Measurements from ENCODE around the gene SRGAP2C. TPM values are rescaled to one million over a fixed set of nuclear protein-coding genes. Genes with fewer than 3 reads are reported as not detected.
"Not testable (repeated sequence)": the region's sequence is repeated elsewhere in the genome, so short reads cannot be mapped to it uniquely, and the experiment has no call there.

The SRGAP2C gene
- total RNA-seq, 4 donors from 2014 or later = 4.1 to 8.7 (median 6.6) TPM

GRCh38 chr1:121208375-121208774, 23.6 kb downstream of the SRGAP2C start:
- H3K36me3 ChIP-seq; H3K27ac ChIP-seq; intact Hi-C loops (cut with DNase I; ENCODE audit: low total_unique reads); H3K4me1 ChIP-seq; in situ Hi-C loops (cut with MboI; ENCODE audit: low pct_ligation_motif_present in 1 of 4, low pct_unique_long_range_greater_than_20kb in 1 of 4, low sequenced_read_pairs in 3 of 4); H3K27me3 ChIP-seq; H3K9me3 ChIP-seq; H3K4me3 ChIP-seq; DNase-seq: not testable (repeated sequence)
- 85% methylated on average over 5 of the region's 6 CpGs; no CpG with 5 or more reads in 1 of the 2 donors for WGBS, 2 donors (ENCODE audit: low coverage in 1 of 2)

GRCh38 chr1:121210778-121211177, 26.0 kb downstream of the SRGAP2C start:
- intact Hi-C loops (cut with DNase I; ENCODE audit: low total_unique reads); H3K27ac ChIP-seq; H3K36me3 ChIP-seq; H3K27me3 ChIP-seq; H3K9me3 ChIP-seq; H3K4me1 ChIP-seq; in situ Hi-C loops (cut with MboI; ENCODE audit: low pct_ligation_motif_present in 1 of 4, low pct_unique_long_range_greater_than_20kb in 1 of 4, low sequenced_read_pairs in 3 of 4); DNase-seq; H3K4me3 ChIP-seq: not testable (repeated sequence)
- 80 to 88% methylated on average over 1 to 2 of the region's 2 CpGs for WGBS, 2 donors (ENCODE audit: low coverage in 1 of 2)

GRCh38 chr1:121213491-121213890, 28.7 kb downstream of the SRGAP2C start:
- DNase-seq; intact Hi-C loops (cut with DNase I; ENCODE audit: low total_unique reads); in situ Hi-C loops (cut with MboI; ENCODE audit: low pct_ligation_motif_present in 1 of 4, low pct_unique_long_range_greater_than_20kb in 1 of 4, low sequenced_read_pairs in 3 of 4); H3K27ac ChIP-seq; H3K4me3 ChIP-seq; H3K36me3 ChIP-seq; H3K4me1 ChIP-seq; H3K27me3 ChIP-seq; H3K9me3 ChIP-seq: not testable (repeated sequence)
- WGBS, 2 donors (ENCODE audit: low coverage in 1 of 2) = 94% methylated on average over 7 of the region's 9 CpGs; no CpG with 5 or more reads in 1 of the 2 donors

DNA sequence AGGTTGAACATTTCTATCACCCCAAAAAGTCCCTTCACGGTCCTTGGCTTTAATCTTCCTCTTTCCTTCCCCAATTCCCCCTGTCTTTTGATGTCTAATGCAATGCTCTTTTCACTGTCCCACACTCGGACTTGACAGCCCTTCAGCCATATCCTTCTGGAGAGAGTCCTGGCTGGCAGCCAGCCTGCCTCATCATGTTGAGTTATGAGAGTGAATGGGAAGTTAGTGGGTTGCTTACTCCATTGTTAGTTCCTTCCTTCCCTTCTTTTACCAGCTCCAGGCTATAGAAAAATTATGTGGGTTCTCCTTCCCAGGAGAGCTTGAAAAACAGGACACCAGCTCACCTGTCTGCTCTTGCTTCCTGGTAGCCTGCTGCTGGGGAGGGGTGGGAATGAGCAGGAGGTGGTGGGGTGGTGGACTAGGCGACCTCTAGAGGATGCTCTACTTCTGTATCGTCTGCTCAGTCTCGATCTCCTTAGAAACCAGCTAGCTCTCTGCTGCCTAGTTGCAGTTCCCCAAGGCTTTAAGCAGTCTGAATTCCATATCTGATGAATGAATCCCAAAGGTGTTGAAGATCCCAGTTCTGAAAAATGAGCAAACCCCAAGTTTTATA, 29.9 kb downstream of the SRGAP2C start:
- H3K27me3 ChIP-seq; H3K4me1 ChIP-seq; H3K36me3 ChIP-seq; H3K9me3 ChIP-seq; intact Hi-C loops (cut with DNase I; ENCODE audit: low total_unique reads); in situ Hi-C loops (cut with MboI; ENCODE audit: low pct_ligation_motif_present in 1 of 4, low pct_unique_long_range_greater_than_20kb in 1 of 4, low sequenced_read_pairs in 3 of 4); H3K4me3 ChIP-seq; H3K27ac ChIP-seq; DNase-seq: not testable (repeated sequence)
- no CpG with 5 or more reads among the region's 5 CpGs for WGBS, 2 donors (ENCODE audit: low coverage in 1 of 2)

- H3K4me1 ChIP-seq; H3K9me3 ChIP-seq; DNase-seq; H3K27me3 ChIP-seq; H3K36me3 ChIP-seq; H3K27ac ChIP-seq; intact Hi-C loops (cut with DNase I; ENCODE audit: low total_unique reads); H3K4me3 ChIP-seq; in situ Hi-C loops (cut with MboI; ENCODE audit: low pct_ligation_motif_present in 1 of 4, low pct_unique_long_range_greater_than_20kb in 1 of 4, low sequenced_read_pairs in 3 of 4): not testable (repeated sequence)
- WGBS, 2 donors (ENCODE audit: low coverage in 1 of 2) = 40% methylated on average over 1 of the region's 1 CpG; no CpG with 5 or more reads in 1 of the 2 donors
Observed at GRCh38 chr1:121215699-121216417, 31.1 kb downstream of the SRGAP2C start.

DNA sequence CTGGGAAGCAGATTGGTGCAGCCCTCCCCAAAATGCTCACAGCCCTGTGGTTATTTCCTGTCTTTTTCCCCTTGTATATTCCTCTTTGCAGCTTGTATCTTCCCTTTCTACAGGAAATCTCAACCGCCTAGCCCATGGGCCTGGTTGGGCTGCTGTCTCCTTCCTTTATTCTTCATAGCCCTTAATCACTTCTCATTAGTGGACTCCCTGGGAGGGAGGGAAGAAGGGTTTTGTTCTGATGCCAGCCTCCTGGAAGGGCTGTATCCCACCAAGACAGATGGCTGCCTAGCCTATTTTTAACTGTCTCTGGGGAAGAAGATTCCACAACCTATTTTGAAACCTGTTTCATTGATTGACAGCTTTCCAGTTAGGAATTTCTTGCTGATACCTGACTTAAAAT, 31.9 kb downstream of the SRGAP2C start:
- DNase-seq; H3K27ac ChIP-seq; intact Hi-C loops (cut with DNase I; ENCODE audit: low total_unique reads); H3K27me3 ChIP-seq; H3K9me3 ChIP-seq; H3K4me1 ChIP-seq; H3K4me3 ChIP-seq; H3K36me3 ChIP-seq; in situ Hi-C loops (cut with MboI; ENCODE audit: low pct_ligation_motif_present in 1 of 4, low pct_unique_long_range_greater_than_20kb in 1 of 4, low sequenced_read_pairs in 3 of 4): not testable (repeated sequence)
- WGBS, 2 donors (ENCODE audit: low coverage in 1 of 2) = no CpG with 5 or more reads among the region's 1 CpG

GRCh38 chr1:121221770-121222169, 37.0 kb downstream of the SRGAP2C start:
- DNase-seq; H3K27ac ChIP-seq; H3K9me3 ChIP-seq; H3K36me3 ChIP-seq; intact Hi-C loops (cut with DNase I; ENCODE audit: low total_unique reads); in situ Hi-C loops (cut with MboI; ENCODE audit: low pct_ligation_motif_present in 1 of 4, low pct_unique_long_range_greater_than_20kb in 1 of 4, low sequenced_read_pairs in 3 of 4); H3K4me1 ChIP-seq; H3K4me3 ChIP-seq; H3K27me3 ChIP-seq: not testable (repeated sequence)
- WGBS, 2 donors (ENCODE audit: low coverage in 1 of 2) = 82% methylated on average over 1 of the region's 1 CpG; no CpG with 5 or more reads in 1 of the 2 donors

- H3K27me3 ChIP-seq; DNase-seq; H3K4me1 ChIP-seq; in situ Hi-C loops (cut with MboI; ENCODE audit: low pct_ligation_motif_present in 1 of 4, low pct_unique_long_range_greater_than_20kb in 1 of 4, low sequenced_read_pairs in 3 of 4); H3K36me3 ChIP-seq; intact Hi-C loops (cut with DNase I; ENCODE audit: low total_unique reads); H3K4me3 ChIP-seq; H3K27ac ChIP-seq; H3K9me3 ChIP-seq: not testable (repeated sequence)
- 31% methylated on average over 3 of the region's 4 CpGs; no CpG with 5 or more reads in 1 of the 2 donors for WGBS, 2 donors (ENCODE audit: low coverage in 1 of 2)
Observed at GRCh38 chr1:121224714-121225113, 39.9 kb downstream of the SRGAP2C start.

- H3K27ac ChIP-seq; in situ Hi-C loops (cut with MboI; ENCODE audit: low pct_ligation_motif_present in 1 of 4, low pct_unique_long_range_greater_than_20kb in 1 of 4, low sequenced_read_pairs in 3 of 4): not testable (repeated sequence)
Observed at GRCh38 chr1:121226295-121226904, 41.6 kb downstream of the SRGAP2C start.

GRCh38 chr1:121226925-121227324, 42.1 kb downstream of the SRGAP2C start:
- in situ Hi-C loops (cut with MboI; ENCODE audit: low pct_ligation_motif_present in 1 of 4, low pct_unique_long_range_greater_than_20kb in 1 of 4, low sequenced_read_pairs in 3 of 4); intact Hi-C loops (cut with DNase I; ENCODE audit: low total_unique reads); H3K4me1 ChIP-seq; H3K9me3 ChIP-seq; H3K27ac ChIP-seq; H3K4me3 ChIP-seq; DNase-seq; H3K36me3 ChIP-seq; H3K27me3 ChIP-seq: not testable (repeated sequence)
- WGBS, 2 donors (ENCODE audit: low coverage in 1 of 2) = 90% methylated on average over 1 of the region's 2 CpGs; no CpG with 5 or more reads in 1 of the 2 donors

More at GRCh38 chr1:121226295-121226904, 41.6 kb downstream of the SRGAP2C start:
- DNase-seq; intact Hi-C loops (cut with DNase I; ENCODE audit: low total_unique reads); H3K27me3 ChIP-seq; H3K4me1 ChIP-seq; H3K4me3 ChIP-seq; H3K36me3 ChIP-seq; H3K9me3 ChIP-seq: not testable (repeated sequence)
- 85% methylated on average over 2 of the region's 4 CpGs; no CpG with 5 or more reads in 1 of the 2 donors for WGBS, 2 donors (ENCODE audit: low coverage in 1 of 2)
